Activated T-cell treated with anti-CD3 and anti-CD28 coated beads, Interleukin-2, amount 50 U/mL, for 24 hours (primary cell): ENCODE measurements around the gene TIE1.

Source experiments
- DNase-seq: peaks from one replicate; pipeline ENCODE4 v3.0.0-alpha.2; 2020
- H3K27ac Mint-ChIP-seq: 2 replicates; pipeline ENCODE4 v1.8.0; 2020; ENCODE audit warnings: mild to moderate bottlenecking, mixed read lengths
- H3K27me3 Mint-ChIP-seq: 2 replicates; pipeline ENCODE4 v1.8.0; 2020; ENCODE audit warnings: mixed read lengths
- H3K36me3 Mint-ChIP-seq: 2 replicates; pipeline ENCODE4 v1.8.0; 2020; ENCODE audit warnings: low read depth, mixed read lengths
- H3K4me1 Mint-ChIP-seq: 2 replicates; pipeline ENCODE4 v1.8.0; 2020; ENCODE audit warnings: low read depth, mixed read lengths
- H3K4me3 Mint-ChIP-seq: 2 replicates; pipeline ENCODE4 v1.8.0; 2020; ENCODE audit warnings: mild to moderate bottlenecking, moderate library complexity, mixed read lengths
- H3K9me3 Mint-ChIP-seq: 2 replicates; pipeline ENCODE4 v1.8.0; 2020; ENCODE audit warnings: mixed read lengths

The TIE1 gene

DNA sequence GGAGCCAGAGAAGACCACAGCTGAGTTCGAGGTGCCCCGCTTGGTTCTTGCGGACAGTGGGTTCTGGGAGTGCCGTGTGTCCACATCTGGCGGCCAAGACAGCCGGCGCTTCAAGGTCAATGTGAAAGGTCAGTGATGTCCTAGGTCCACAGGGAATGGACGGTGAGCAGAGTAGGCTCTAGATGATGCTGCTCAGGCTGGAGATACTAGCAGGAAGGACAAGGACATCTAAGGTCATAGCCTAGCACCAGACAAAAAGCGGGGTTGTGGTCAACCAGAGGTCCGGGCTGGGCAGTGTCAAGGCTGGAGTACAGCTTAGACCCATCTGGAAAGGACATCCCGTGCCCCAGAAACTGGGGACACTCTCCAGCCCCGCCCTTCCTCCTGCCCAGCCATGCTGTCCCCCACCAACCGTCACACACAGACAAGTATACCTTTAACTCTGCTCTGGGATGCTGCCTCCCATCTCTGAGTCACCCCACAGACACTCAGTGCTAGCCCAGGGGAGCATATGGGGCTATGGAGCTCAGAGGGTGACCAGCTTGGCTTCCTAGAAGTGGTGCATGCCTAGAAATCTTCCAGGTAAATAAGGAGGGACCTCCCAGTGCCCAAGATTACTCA lies 8.7 kb downstream of the TIE1 start:
- Mint-ChIP-seq H3K9me3 (no peaks in the 10 kb centered on the region), H3K27ac (no peak overlapping the region), H3K27me3 (no peaks in the 10 kb centered on the region), H3K4me3 (no peak overlapping the region), H3K4me1 (no peaks in the 10 kb centered on the region), H3K36me3 (no peaks in the 10 kb centered on the region)
- no peak for DNase-seq

- no peaks in the 10 kb centered on the region for H3K27me3 Mint-ChIP-seq
- no peak for DNase-seq
- no peak overlapping the region for H3K4me3 Mint-ChIP-seq
- H3K27ac Mint-ChIP-seq = no peak overlapping the region
- no peaks in the 10 kb centered on the region for H3K9me3 Mint-ChIP-seq
- no peaks in the 10 kb centered on the region for H3K36me3 Mint-ChIP-seq
- H3K4me1 Mint-ChIP-seq = no peaks in the 10 kb centered on the region
These were observed 10.7 kb downstream of the TIE1 start for GRCh38 chr1:43311521-43311920.

DNA sequence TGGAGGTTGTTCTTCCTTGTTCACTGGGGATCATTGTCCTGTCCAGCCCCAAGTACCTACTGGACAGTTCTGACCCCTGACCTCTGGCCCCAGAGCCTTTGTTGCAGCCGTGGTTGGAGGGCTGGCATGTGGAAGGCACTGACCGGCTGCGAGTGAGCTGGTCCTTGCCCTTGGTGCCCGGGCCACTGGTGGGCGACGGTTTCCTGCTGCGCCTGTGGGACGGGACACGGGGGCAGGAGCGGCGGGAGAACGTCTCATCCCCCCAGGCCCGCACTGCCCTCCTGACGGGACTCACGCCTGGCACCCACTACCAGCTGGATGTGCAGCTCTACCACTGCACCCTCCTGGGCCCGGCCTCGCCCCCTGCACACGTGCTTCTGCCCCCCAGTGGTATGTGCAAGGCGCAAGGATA lies 11.4 kb downstream of the TIE1 start:
- DNase-seq = no peak
- H3K9me3 Mint-ChIP-seq = no peaks in the 10 kb centered on the region
- H3K4me3 Mint-ChIP-seq = no peak overlapping the region
- H3K4me1 Mint-ChIP-seq = no peaks in the 10 kb centered on the region
- H3K27ac Mint-ChIP-seq = no peak overlapping the region
- H3K36me3 Mint-ChIP-seq = no peaks in the 10 kb centered on the region
- H3K27me3 Mint-ChIP-seq = no peaks in the 10 kb centered on the region

- H3K36me3 Mint-ChIP-seq = no peaks in the 10 kb centered on the region
- no peaks in the 10 kb centered on the region for H3K9me3 Mint-ChIP-seq
- H3K4me1 Mint-ChIP-seq = no peaks in the 10 kb centered on the region
- H3K27ac Mint-ChIP-seq = peak overlapping the region; percentile 48
- no peak for DNase-seq
- no peak overlapping the region for H3K4me3 Mint-ChIP-seq
- H3K27me3 Mint-ChIP-seq = no peaks in the 10 kb centered on the region
These were observed 12.1 kb downstream of the TIE1 start for GRCh38 chr1:43312663-43313515.

- Mint-ChIP-seq H3K27ac (no peak overlapping the region), H3K36me3 (no peaks in the 10 kb centered on the region), H3K27me3 (no peaks in the 10 kb centered on the region), H3K4me3 (no peak overlapping the region), H3K4me1 (no peaks in the 10 kb centered on the region), H3K9me3 (no peaks in the 10 kb centered on the region)
- no peak for DNase-seq
These were observed 13.0 kb downstream of the TIE1 start for GRCh38 chr1:43313771-43314170.

DNA sequence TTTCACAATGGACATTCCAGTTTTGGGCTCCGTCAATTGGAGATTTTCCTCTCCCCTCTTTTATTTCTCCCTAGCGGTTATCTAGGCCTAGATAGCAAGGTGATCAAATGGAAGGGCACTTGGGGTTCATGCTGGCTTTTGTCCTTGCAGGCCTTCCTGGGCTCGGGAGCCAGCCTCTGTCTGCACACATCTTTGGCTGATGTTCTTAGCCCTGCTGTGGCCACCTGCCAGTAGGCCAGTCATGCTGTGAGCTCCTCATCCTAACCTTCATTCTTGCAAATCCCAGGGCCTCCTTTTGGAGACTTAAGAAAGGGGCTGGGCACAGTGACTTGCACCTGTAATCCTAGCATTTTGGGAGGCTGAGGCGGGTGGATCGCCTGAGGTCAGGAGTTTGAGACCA lies 13.5 kb downstream of the TIE1 start:
- Mint-ChIP-seq H3K27me3 (no peaks in the 10 kb centered on the region), H3K27ac (no peak overlapping the region), H3K36me3 (no peaks in the 10 kb centered on the region), H3K4me1 (no peaks in the 10 kb centered on the region), H3K4me3 (no peak overlapping the region), H3K9me3 (no peaks in the 10 kb centered on the region)
- no peak for DNase-seq

DNA sequence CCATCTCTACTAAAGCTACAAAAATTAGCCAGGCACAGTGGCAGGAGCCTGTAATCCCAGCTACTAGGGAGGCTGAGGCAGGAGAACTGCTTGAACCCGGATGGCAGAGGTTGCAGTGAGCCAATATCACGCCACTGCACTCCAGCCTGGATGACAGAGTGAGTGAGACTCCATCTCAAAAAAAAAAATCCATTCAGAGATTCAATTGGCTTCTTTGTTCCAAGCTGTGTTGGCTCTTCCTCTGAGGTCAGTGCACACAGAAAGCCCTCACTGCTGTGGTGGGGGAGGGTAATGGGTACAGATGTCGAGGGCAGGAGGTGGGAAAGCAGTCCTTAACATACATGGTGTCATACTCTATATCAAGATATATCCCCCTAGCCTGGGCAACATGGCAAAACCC lies 14.7 kb downstream of the TIE1 start:
- no peak for DNase-seq
- no peaks in the 10 kb centered on the region for H3K36me3 Mint-ChIP-seq
- no peak overlapping the region for H3K4me3 Mint-ChIP-seq
- no peaks in the 10 kb centered on the region for H3K9me3 Mint-ChIP-seq
- H3K27me3 Mint-ChIP-seq = no peaks in the 10 kb centered on the region
- H3K4me1 Mint-ChIP-seq = no peaks in the 10 kb centered on the region
- no peak overlapping the region for H3K27ac Mint-ChIP-seq

DNA sequence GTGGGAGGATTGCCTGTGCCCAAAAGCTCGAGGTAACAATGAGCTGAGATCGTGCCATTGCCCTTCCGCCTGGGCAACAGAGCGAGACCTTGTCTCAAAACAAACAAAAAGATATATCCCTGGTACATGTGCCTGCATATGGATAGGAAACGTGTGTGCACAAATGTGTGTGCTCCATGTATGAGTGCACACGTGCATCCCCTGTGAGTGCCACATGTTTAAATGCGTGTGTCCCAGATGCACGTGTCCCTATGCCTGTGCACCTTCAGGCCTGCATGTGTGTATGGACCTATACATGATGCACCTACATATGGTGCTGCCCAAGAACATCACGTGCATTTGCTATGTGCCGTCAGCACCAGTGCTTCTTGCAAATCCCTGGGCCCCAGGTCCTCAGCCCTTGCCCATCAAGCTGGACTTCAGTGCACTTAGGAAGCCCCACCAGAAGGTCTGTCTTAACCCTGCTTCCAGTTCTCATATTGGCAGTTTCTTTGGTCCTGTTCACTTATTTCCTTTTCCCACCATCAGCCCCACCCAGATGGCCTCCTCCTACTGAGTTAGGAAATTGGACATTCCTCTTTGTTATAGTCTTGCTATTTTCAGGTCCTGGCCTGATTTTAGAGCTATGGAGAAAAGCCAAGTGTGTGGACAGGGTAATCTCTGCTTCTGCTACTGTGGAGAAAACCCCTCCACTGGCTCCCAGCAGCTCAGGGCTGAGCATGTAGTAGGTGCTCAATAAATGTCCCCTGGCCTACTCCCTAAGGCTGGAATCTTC lies 15.4 kb downstream of the TIE1 start:
- H3K36me3 Mint-ChIP-seq = no peaks in the 10 kb centered on the region
- no peaks in the 10 kb centered on the region for H3K9me3 Mint-ChIP-seq
- no peak for DNase-seq
- no peaks in the 10 kb centered on the region for H3K4me1 Mint-ChIP-seq
- H3K27me3 Mint-ChIP-seq = no peaks in the 10 kb centered on the region
- H3K27ac Mint-ChIP-seq = no peak overlapping the region
- no peak overlapping the region for H3K4me3 Mint-ChIP-seq

- no peak overlapping the region for H3K4me3 Mint-ChIP-seq
- no peak overlapping the region for H3K27ac Mint-ChIP-seq
- no peaks in the 10 kb centered on the region for H3K27me3 Mint-ChIP-seq
These were observed 16.1 kb downstream of the TIE1 start for GRCh38 chr1:43316738-43317520.

GRCh38 chr1:43317817-43318471 lies 17.2 kb downstream of the TIE1 start:
- H3K9me3 Mint-ChIP-seq = no peaks in the 10 kb centered on the region
- H3K4me3 Mint-ChIP-seq = no peak overlapping the region
- no peak for DNase-seq
- no peaks in the 10 kb centered on the region for H3K4me1 Mint-ChIP-seq
- H3K27me3 Mint-ChIP-seq = no peaks in the 10 kb centered on the region
- H3K27ac Mint-ChIP-seq = no peak overlapping the region
- H3K36me3 Mint-ChIP-seq = no peaks in the 10 kb centered on the region

More at GRCh38 chr1:43316738-43317520, 16.1 kb downstream of the TIE1 start:
- H3K4me1 Mint-ChIP-seq = no peaks in the 10 kb centered on the region
- H3K36me3 Mint-ChIP-seq = no peaks in the 10 kb centered on the region
- H3K9me3 Mint-ChIP-seq = no peaks in the 10 kb centered on the region
- DNase-seq = no peak

DNA sequence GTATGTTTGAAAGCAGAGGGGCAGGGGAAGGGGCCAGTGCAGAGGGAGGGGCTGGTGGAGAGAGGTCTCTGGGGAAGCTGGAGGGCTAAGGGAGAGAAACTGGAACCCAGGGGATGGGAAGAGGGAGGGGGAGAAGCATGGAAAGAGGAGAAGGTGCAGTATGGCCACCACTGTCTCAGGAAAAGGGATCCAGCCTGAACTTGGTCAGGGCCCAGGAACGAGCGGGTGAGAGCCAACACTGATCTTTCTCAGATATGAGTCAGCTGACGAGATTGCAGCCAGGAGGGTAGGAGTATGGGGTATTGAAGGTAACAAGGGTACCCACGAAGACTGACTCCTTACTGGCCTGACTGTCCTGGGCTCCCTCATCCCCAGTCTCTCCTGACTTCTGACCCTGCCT lies 18.0 kb downstream of the TIE1 start:
- Mint-ChIP-seq H3K4me1 (no peaks in the 10 kb centered on the region), H3K27me3 (no peaks in the 10 kb centered on the region), H3K27ac (no peak overlapping the region), H3K36me3 (no peaks in the 10 kb centered on the region), H3K9me3 (no peaks in the 10 kb centered on the region), H3K4me3 (no peak overlapping the region)
- DNase-seq = no peak

DNA sequence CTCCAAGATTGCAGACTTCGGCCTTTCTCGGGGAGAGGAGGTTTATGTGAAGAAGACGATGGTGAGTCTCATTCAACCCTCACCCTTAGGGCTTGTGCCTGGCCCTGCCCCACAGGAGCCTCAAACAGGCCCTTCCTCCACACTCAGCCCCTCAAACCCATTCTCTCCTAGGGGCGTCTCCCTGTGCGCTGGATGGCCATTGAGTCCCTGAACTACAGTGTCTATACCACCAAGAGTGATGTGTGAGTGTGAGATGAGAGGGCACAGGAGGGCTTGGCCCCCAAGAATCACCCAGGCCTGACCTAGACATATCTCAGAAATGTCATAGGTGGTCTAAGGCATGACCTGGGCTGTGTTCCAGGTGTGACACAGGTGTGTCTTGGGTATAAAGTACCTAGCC lies 18.5 kb downstream of the TIE1 start:
- no peaks in the 10 kb centered on the region for H3K4me1 Mint-ChIP-seq
- H3K4me3 Mint-ChIP-seq = no peak overlapping the region
- no peak overlapping the region for H3K27ac Mint-ChIP-seq
- H3K27me3 Mint-ChIP-seq = no peaks in the 10 kb centered on the region
- H3K36me3 Mint-ChIP-seq = no peaks in the 10 kb centered on the region
- H3K9me3 Mint-ChIP-seq = peaks cover 2% of the 10 kb centered on the region
- DNase-seq = no peak

DNA sequence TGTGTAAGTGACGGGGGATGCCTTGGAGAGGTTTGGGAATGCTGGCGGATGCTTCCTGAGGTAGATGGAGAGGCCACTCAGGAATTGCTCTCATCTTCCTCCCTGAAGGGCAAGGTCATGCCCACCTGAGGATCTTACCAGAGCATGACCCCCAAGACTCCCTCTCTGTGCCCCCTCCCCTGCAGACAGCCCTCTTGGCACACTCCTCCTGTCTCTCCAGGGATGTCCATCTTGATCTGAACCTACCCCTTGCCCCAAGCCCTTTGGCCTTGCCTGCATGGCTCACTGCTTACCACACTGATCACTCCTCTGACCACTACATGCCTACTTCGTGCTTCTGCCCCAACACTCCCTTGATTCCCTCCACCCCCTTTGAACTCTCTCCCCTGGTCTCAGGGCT lies 19.0 kb downstream of the TIE1 start:
- DNase-seq = no peak
- Mint-ChIP-seq H3K9me3 (peaks cover 6% of the 10 kb centered on the region), H3K4me3 (no peak overlapping the region), H3K27me3 (no peaks in the 10 kb centered on the region), H3K4me1 (no peaks in the 10 kb centered on the region), H3K36me3 (no peaks in the 10 kb centered on the region), H3K27ac (no peak overlapping the region)

DNA sequence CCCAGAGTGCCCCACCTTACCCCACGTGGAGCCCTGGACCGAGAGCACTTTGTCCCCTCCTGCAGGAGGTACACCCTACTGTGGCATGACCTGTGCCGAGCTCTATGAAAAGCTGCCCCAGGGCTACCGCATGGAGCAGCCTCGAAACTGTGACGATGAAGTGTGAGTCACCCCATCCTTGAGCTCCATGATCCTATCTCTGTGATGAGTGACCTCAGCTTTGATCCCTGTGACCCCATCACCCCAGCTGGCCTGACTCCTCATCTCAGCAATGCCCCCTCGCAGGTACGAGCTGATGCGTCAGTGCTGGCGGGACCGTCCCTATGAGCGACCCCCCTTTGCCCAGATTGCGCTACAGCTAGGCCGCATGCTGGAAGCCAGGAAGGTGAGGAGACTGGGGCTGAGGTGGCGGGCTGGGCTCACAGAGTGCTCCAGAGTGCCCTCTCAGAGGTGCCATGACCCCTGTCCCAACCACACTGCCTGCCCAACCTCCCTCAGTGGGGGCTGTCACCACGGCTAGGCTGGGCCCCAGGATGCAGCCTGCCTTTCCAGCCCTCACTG lies 20.6 kb downstream of the TIE1 start:
- Mint-ChIP-seq H3K27me3 (no peaks in the 10 kb centered on the region), H3K27ac (no peak overlapping the region), H3K36me3 (no peaks in the 10 kb centered on the region), H3K4me1 (no peaks in the 10 kb centered on the region), H3K9me3 (peaks cover 14% of the 10 kb centered on the region), H3K4me3 (no peak overlapping the region)
- no peak for DNase-seq
